Nephron progenitor cell (in vitro differentiated cells): ENCODE measurements around the gene CH25H.
"Not testable (repeated sequence)": the region's sequence is repeated elsewhere in the genome, so short reads cannot be mapped to it uniquely, and the experiment has no call there.

Experiments
- DNase-seq: peaks from one replicate; pipeline ENCODE4 v3.0.0; 2021
- H3K27ac Mint-ChIP-seq: 2 replicates; pipeline ENCODE4 v1.8.0; 2021; ENCODE audit warnings: mild to moderate bottlenecking, moderate library complexity, mixed read lengths
- H3K27me3 Mint-ChIP-seq: 2 replicates; pipeline ENCODE4 v1.8.0; 2021; ENCODE audit warnings: mild to moderate bottlenecking, low read depth, mixed read lengths; ENCODE audit not compliant: poor library complexity
- H3K36me3 Mint-ChIP-seq: 2 replicates; pipeline ENCODE4 v1.8.0; 2021; ENCODE audit warnings: low read depth, mixed read lengths
- H3K4me1 Mint-ChIP-seq: 2 replicates; pipeline ENCODE4 v1.8.0; 2021; ENCODE audit warnings: mixed read lengths
- H3K4me3 Mint-ChIP-seq: 2 replicates; pipeline ENCODE4 v1.8.0; 2021; ENCODE audit warnings: mild to moderate bottlenecking, moderate library complexity, mixed read lengths
- H3K9me3 Mint-ChIP-seq: 2 replicates; pipeline ENCODE4 v1.8.0; 2021; ENCODE audit warnings: mild to moderate bottlenecking, moderate library complexity, mixed read lengths
- TF ChIP-seq, protein P1 (sequence below): fragments of 200-600 bp; sonication (generic); IDR thresholded peaks from 2 replicates; pipeline ENCODE4 v1.5.0; 2021; ENCODE audit warnings: antibody characterized with exemption

CH25H gene, protein sequence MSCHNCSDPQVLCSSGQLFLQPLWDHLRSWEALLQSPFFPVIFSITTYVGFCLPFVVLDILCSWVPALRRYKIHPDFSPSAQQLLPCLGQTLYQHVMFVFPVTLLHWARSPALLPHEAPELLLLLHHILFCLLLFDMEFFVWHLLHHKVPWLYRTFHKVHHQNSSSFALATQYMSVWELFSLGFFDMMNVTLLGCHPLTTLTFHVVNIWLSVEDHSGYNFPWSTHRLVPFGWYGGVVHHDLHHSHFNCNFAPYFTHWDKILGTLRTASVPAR

DNA sequence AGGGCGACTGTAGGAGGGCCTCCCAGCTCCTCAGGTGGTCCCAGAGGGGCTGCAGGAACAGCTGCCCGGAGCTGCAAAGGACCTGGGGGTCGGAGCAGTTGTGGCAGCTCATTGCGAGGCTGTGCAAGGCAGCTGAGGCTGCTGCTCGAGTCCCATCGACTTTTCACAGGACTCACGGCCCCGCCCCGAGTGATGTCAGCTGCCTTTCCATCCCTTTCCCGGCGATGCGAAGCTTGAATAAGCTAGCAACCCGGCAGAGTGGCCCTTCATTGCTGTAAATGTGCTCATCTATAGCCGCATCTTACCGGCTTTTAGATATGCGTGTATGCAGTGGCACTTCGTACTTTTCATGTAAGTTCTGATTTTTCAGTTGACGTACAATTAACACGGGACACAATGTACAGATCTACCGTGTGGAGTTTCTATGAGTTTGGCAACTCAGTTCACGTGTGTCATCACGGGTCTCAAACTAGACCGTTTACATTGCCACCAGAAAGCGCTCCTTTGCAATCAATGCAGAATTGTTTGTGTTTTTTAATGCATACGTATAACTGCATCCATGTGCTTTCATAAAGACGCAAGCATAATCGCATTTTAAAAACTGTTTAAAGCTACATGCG, at the start of gene CH25H:
CH25H (minus strand) TSS at position 137 of the 620 bp plus-strand sequence; CDS start at position 112, 25 bp downstream.
- peak; percentile 71 for DNase-seq
- TF ChIP-seq, protein P1, sequence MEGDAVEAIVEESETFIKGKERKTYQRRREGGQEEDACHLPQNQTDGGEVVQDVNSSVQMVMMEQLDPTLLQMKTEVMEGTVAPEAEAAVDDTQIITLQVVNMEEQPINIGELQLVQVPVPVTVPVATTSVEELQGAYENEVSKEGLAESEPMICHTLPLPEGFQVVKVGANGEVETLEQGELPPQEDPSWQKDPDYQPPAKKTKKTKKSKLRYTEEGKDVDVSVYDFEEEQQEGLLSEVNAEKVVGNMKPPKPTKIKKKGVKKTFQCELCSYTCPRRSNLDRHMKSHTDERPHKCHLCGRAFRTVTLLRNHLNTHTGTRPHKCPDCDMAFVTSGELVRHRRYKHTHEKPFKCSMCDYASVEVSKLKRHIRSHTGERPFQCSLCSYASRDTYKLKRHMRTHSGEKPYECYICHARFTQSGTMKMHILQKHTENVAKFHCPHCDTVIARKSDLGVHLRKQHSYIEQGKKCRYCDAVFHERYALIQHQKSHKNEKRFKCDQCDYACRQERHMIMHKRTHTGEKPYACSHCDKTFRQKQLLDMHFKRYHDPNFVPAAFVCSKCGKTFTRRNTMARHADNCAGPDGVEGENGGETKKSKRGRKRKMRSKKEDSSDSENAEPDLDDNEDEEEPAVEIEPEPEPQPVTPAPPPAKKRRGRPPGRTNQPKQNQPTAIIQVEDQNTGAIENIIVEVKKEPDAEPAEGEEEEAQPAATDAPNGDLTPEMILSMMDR, result no peak
- Mint-ChIP-seq H3K4me1 (peaks cover 15% of the 10 kb centered on the region), H3K9me3 (no peaks in the 10 kb centered on the region), H3K27ac (no peak within 1 kb of the TSS), H3K36me3 (no peaks in the 10 kb centered on the region), H3K4me3 (peak within 1 kb of the TSS; percentile 77), H3K27me3 (peaks cover 3% of the 10 kb centered on the region)

DNA sequence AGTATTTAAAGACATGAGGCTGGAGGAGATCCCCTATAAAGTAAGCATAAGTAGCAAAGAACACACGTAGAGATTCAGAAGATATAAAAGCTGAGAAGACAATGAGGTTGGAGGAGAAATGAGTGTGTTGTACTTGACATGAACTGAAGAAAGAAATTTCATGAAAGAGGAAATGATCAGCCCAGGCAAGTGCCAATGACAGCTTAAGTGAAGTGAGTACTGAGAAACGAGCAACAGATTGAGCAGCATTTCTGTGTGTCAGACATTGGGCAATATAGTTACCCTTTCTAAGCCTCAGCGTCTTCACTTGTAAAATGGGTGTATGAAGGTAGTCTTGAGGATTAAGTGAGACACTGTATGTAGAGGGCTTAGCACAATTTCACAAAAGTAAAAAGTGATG, 49.2 kb upstream of the CH25H start:
- Mint-ChIP-seq H3K9me3 (peaks cover 30% of the 10 kb centered on the region), H3K27me3 (peaks cover 11% of the 10 kb centered on the region), H3K27ac (no peak overlapping the region), H3K36me3 (peaks cover 8% of the 10 kb centered on the region), H3K4me1 (peaks cover under 1% of the 10 kb centered on the region), H3K4me3 (no peak overlapping the region)
- TF ChIP-seq, protein P1, result no peak
- no peak for DNase-seq

DNA sequence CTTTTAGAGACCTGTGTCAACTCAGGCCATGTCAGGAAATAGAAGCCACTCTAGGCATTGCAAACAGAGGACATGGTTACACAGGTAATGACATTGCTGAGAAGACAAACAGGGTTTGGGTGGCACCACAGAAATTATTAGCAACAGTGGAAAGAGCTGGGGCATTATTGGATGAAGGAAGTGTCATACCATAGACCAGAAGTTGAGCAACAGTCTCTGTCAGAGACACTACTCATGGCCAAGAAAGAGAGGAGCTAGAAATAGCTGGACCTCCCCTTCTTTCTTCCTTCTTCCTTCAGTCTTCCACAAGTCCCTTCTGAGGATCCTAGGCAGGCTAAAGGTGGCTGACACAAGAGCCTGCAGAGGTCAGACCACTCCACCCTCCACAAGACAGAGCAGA, 48.7 kb upstream of the CH25H start:
- Mint-ChIP-seq H3K27me3 (peaks cover 16% of the 10 kb centered on the region), H3K4me3 (no peak overlapping the region), H3K9me3 (peaks cover 30% of the 10 kb centered on the region), H3K27ac (no peak overlapping the region), H3K4me1 (peaks cover 6% of the 10 kb centered on the region), H3K36me3 (peaks cover 8% of the 10 kb centered on the region)
- no peak for DNase-seq
- TF ChIP-seq, protein P1, result no peak

DNA sequence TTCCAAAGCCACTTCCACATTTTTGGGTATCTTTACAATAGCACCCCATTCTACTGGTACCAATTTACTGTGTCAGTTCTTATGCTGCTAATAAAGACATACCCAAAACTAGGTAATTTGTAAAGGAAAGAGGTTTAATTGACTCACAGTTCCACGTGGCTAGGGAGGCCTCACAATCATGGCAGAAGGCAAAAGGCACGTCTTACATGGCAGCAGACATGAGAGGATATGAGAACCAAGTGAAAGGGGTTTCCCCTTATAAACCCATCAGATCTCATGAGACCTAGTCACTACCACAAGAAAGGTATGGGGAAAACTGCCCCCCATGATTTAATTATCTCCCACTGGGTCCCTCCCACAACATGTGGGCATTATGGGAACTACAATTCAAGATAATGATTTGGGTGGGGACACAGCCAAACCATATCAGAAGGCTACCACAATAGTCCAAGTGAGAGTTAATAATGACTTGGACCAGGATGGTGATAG, 48.0 kb upstream of the CH25H start:
- not testable (repeated sequence) for H3K4me3 Mint-ChIP-seq, H3K36me3 Mint-ChIP-seq, DNase-seq, H3K4me1 Mint-ChIP-seq, H3K27ac Mint-ChIP-seq
- H3K9me3 Mint-ChIP-seq, result peaks cover 30% of the 10 kb centered on the region
- H3K27me3 Mint-ChIP-seq, result peaks cover 19% of the 10 kb centered on the region

DNA sequence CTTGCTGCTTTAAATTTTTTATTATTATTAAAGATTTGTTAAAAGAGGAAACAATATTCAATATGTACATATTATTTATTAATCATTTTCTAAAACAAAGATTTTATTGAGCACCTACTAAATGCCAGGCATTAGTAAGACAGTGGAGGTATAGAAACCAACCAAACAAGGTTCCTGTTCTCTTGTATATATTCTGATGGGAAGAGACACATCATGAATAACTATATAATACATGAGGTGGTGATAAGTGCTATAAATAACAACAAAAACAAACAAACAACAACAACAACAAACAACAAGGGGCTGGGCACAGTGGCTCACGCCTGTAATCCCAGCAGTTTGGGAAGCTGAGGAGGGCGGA, 45.1 kb upstream of the CH25H start:
- Mint-ChIP-seq H3K9me3 (peaks cover 34% of the 10 kb centered on the region), H3K4me1 (peaks cover 7% of the 10 kb centered on the region), H3K4me3 (no peak overlapping the region), H3K36me3 (peaks cover 8% of the 10 kb centered on the region), H3K27ac (no peak overlapping the region), H3K27me3 (peaks cover 17% of the 10 kb centered on the region)
- DNase-seq, result no peak
- TF ChIP-seq, protein P1, result no peak

DNA sequence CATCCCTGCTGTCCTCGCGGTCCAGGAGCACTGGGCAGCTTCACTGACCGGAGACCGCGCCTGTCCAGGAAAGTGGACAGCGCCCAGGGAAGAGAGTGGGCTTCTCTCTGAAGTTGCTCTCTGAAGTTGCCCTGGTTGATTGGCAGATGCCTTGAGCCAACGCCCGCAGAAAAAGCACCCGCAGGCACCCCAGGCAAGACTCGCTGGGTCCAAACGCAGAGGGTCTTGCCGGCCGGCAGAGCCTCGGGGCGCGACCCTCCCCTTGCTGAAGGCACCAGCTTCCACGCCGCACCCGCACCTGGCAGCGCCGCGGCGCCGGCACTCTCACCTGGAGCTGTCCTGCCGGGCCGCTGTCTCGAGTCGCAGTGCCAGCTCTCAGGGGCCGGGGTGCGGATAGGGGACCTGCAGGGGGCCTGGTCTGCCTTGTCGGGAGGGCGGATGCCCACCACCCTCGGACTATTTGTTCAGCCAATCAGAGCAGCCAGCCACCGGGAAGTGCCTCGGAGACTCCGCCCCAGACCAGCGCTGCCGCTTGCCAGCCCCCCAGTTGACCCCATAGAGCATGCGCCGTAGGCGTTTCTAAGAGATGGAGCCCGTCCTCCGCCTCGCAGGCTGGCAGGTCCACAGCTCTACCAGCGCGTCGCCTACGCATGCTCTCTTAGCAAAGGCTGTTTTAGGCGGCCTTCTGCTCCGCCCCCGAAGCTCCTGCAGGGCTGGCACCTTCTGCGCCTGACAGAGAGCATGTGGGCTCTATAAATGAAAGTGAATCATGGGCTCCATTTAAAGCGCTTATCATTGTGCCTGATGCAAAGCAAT, 44.5 kb upstream of the CH25H start, which contains the start of gene LIPA:
LIPA (minus strand) TSS at position 367 of the 816 bp plus-strand sequence. CDS start 4,127 bp downstream, outside the sequence.
- Mint-ChIP-seq H3K4me3 (peak within 1 kb of the TSS; percentile 85), H3K36me3 (peaks cover 8% of the 10 kb centered on the region), H3K27me3 (peaks cover 17% of the 10 kb centered on the region), H3K9me3 (peaks cover 34% of the 10 kb centered on the region), H3K27ac (no peak within 1 kb of the TSS), H3K4me1 (peaks cover 7% of the 10 kb centered on the region)
- peak; percentile 91 for DNase-seq
- TF ChIP-seq, protein P1, result no peak
